Vagina (tissue), 2 donors: ENCODE measurements around the gene NEU4. TPM values are rescaled to one million over a fixed set of nuclear protein-coding genes. Genes with fewer than 3 reads are reported as not detected.

Source experiments
- DNase-seq, 2 donors: peaks; one replicate each; pipeline ENCODE4 v3.0.0-alpha.2; 2017; ENCODE audit errors: extremely low spot score in 2 of 2
- H3K27ac ChIP-seq: fragments of 200-600 bp; sonication (generic); one replicate; pipeline ENCODE4 v1.5.1; 2019
- H3K27me3 ChIP-seq: fragments of 200-600 bp; sonication (generic); one replicate; pipeline ENCODE4 v1.5.1; 2019
- H3K36me3 ChIP-seq, 2 donors: fragments of 200-600 bp; sonication (generic); one replicate each; pipeline ENCODE4 v1.5.1; 2017 to 2019
- H3K4me1 ChIP-seq: fragments of 200-600 bp; sonication (generic); one replicate; pipeline ENCODE4 v1.5.1; 2019
- H3K4me3 ChIP-seq, 2 donors: fragments of 200-600 bp; sonication (generic); 1 replicate in 1 of 2; 2 replicates in 1 of 2; pipeline ENCODE4 v1.5.1; 2016 to 2019
- H3K9me3 ChIP-seq: fragments of 200-600 bp; sonication (generic); one replicate; pipeline ENCODE4 v1.5.1; 2019
- CTCF ChIP-seq, 3 experiments: fragments of 450-650 bp in 2 of 3; fragments of 200-600 bp in 1 of 3; sonication (generic) in 1 of 3; IDR thresholded peaks; one replicate each; pipeline ENCODE4 v1.5.1; 2017 to 2019; ENCODE audit warnings: antibody characterized with exemption in 3 of 3, mild to moderate bottlenecking in 2 of 3, moderate library complexity in 2 of 3
- POLR2A ChIP-seq, 2 donors: fragments of 450-650 bp; IDR thresholded peaks; one replicate each; pipeline ENCODE4 v1.6.1; 2017; ENCODE audit warnings: antibody characterized with exemption in 2 of 2, mild to moderate bottlenecking in 2 of 2, moderate library complexity in 2 of 2
- POLR2AphosphoS5 ChIP-seq, 2 donors: sonication (generic); formaldehyde crosslinking; IDR thresholded peaks; one replicate each; pipeline ENCODE4 v1.9.0; 2017; ENCODE audit warnings: antibody characterized with exemption in 2 of 2, mild to moderate bottlenecking in 2 of 2, low read depth in 1 of 2; ENCODE audit not compliant: insufficient read depth in 1 of 2
- intact Hi-C: fragments of 100-400 bp; cut with DNase I; formaldehyde crosslinking; loops from one replicate; pipeline ENCODE4 v1.15.1; 2023
- total RNA-seq: library from RNA; depleted of rRNA; stranded (reverse); fragments of >200 nt; gene quantifications from one replicate; pipeline ENCODE4 v1.2.3, GENCODE V29; 2016

Gene NEU4
- total RNA-seq, 1 donor from 2014 or later, result not detected

- no peaks in the 10 kb centered on the region for H3K4me1 ChIP-seq
- DNase-seq, result no peak
- no peaks in the 10 kb centered on the region for H3K36me3 ChIP-seq
- H3K27me3 ChIP-seq, result no peaks in the 10 kb centered on the region
- no peak overlapping the region for H3K27ac ChIP-seq
- no peak overlapping the region for H3K4me3 ChIP-seq
- TF ChIP-seq POLR2A (IDR thresholded peaks at IDR 0.05), result no peak
- no peak for TF ChIP-seq CTCF (IDR thresholded peaks at IDR 0.05)
- TF ChIP-seq POLR2AphosphoS5 (IDR thresholded peaks at IDR 0.05; ENCODE audit: insufficient read depth in 1 of 2, low read depth in 1 of 2), result no peak
- intact Hi-C loops, result no loop called here
- H3K9me3 ChIP-seq, result no peaks in the 10 kb centered on the region
These were observed 42.5 kb downstream of the NEU4 start for GRCh38 chr2:241851325-241852115.

GRCh38 chr2:241852116-241852980 is 43.4 kb downstream of the NEU4 start:
- TF ChIP-seq CTCF (IDR thresholded peaks at IDR 0.05) (no peak), POLR2A (IDR thresholded peaks at IDR 0.05) (no peak), POLR2AphosphoS5 (IDR thresholded peaks at IDR 0.05; ENCODE audit: insufficient read depth in 1 of 2, low read depth in 1 of 2) (no peak)
- Histone ChIP-seq H3K4me1 (no peaks in the 10 kb centered on the region), H3K4me3 (no peak overlapping the region), H3K27ac (no peak overlapping the region), H3K27me3 (no peaks in the 10 kb centered on the region), H3K9me3 (no peaks in the 10 kb centered on the region), H3K36me3 (no peaks in the 10 kb centered on the region)
- DNase-seq, result no peak
- intact Hi-C loops, result no loop called here

- no peak overlapping the region for H3K27ac ChIP-seq
- no peaks in the 10 kb centered on the region for H3K9me3 ChIP-seq
- no peaks in the 10 kb centered on the region for H3K27me3 ChIP-seq
- intact Hi-C loops, result no loop called here
- TF ChIP-seq POLR2A (IDR thresholded peaks at IDR 0.05), result no peak
- no peak for TF ChIP-seq CTCF (IDR thresholded peaks at IDR 0.05)
- no peak for TF ChIP-seq POLR2AphosphoS5 (IDR thresholded peaks at IDR 0.05; ENCODE audit: insufficient read depth in 1 of 2, low read depth in 1 of 2)
- DNase-seq, result no peak
- H3K4me3 ChIP-seq, result no peak overlapping the region
- H3K36me3 ChIP-seq, result no peaks in the 10 kb centered on the region
- H3K4me1 ChIP-seq, result no peaks in the 10 kb centered on the region
These were observed 44.1 kb downstream of the NEU4 start for GRCh38 chr2:241852981-241853631.

GRCh38 chr2:241853651-241854341 is 44.8 kb downstream of the NEU4 start:
- no peak for DNase-seq
- H3K27ac ChIP-seq, result no peak overlapping the region
- no peak overlapping the region for H3K4me3 ChIP-seq
- no peak for TF ChIP-seq POLR2A (IDR thresholded peaks at IDR 0.05)
- no peak for TF ChIP-seq POLR2AphosphoS5 (IDR thresholded peaks at IDR 0.05; ENCODE audit: insufficient read depth in 1 of 2, low read depth in 1 of 2)
- TF ChIP-seq CTCF (IDR thresholded peaks at IDR 0.05), result no peak
- H3K4me1 ChIP-seq, result no peaks in the 10 kb centered on the region
- no peaks in the 10 kb centered on the region for H3K27me3 ChIP-seq
- intact Hi-C loops, result no loop called here
- H3K9me3 ChIP-seq, result no peaks in the 10 kb centered on the region
- H3K36me3 ChIP-seq, result no peaks in the 10 kb centered on the region
